ENCODE data around the gene ELF4.

DNA sequence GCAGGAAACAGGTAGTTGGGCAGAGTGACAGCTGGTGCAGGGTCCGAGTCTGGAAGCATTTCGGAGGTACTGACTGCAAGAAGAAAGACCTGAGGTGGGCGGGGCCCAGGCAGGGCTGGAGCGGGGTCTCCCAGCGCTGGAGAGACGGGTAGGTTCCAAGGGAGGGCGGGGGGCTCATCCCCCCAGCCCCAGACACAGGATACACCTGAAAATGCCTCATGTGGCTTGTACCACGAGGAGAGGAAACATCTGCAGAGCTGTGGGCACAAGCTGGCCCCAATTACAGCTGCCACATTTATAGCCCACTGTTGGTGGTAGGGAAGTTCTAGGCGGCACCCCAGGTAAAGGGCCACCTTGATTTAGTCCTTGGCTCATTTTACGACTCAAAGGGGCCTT, 38.0 kb downstream of the ELF4 start:
- TF ChIP-seq, protein P1, sequence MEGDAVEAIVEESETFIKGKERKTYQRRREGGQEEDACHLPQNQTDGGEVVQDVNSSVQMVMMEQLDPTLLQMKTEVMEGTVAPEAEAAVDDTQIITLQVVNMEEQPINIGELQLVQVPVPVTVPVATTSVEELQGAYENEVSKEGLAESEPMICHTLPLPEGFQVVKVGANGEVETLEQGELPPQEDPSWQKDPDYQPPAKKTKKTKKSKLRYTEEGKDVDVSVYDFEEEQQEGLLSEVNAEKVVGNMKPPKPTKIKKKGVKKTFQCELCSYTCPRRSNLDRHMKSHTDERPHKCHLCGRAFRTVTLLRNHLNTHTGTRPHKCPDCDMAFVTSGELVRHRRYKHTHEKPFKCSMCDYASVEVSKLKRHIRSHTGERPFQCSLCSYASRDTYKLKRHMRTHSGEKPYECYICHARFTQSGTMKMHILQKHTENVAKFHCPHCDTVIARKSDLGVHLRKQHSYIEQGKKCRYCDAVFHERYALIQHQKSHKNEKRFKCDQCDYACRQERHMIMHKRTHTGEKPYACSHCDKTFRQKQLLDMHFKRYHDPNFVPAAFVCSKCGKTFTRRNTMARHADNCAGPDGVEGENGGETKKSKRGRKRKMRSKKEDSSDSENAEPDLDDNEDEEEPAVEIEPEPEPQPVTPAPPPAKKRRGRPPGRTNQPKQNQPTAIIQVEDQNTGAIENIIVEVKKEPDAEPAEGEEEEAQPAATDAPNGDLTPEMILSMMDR (IDR thresholded peaks at IDR 0.05; ENCODE audit: poor library complexity), result no peak
- no peak for TF ChIP-seq EZH2 (IDR thresholded peaks at IDR 0.05; ENCODE audit: borderline replicate concordance)
- no peak for TF ChIP-seq EZH2phosphoT487 (IDR thresholded peaks at IDR 0.05; ENCODE audit: low read depth, severe bottlenecking, unreplicated experiment)

Measured in hepatocyte (in vitro differentiated cells).